ENCODE data around the gene KLLN.
"Not testable (repeated sequence)": the region's sequence is repeated elsewhere in the genome, so short reads cannot be mapped to it uniquely, and the experiment has no call there.

KLLN gene, protein sequence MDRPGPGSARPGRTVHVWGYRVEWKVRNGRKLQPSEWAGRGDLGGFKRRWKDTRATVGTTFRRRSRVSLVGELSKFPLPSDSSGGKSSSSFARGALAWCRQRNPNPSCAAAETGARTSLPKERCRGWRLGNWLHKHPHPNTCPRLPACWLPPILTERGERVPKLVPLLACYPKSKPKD

DNA sequence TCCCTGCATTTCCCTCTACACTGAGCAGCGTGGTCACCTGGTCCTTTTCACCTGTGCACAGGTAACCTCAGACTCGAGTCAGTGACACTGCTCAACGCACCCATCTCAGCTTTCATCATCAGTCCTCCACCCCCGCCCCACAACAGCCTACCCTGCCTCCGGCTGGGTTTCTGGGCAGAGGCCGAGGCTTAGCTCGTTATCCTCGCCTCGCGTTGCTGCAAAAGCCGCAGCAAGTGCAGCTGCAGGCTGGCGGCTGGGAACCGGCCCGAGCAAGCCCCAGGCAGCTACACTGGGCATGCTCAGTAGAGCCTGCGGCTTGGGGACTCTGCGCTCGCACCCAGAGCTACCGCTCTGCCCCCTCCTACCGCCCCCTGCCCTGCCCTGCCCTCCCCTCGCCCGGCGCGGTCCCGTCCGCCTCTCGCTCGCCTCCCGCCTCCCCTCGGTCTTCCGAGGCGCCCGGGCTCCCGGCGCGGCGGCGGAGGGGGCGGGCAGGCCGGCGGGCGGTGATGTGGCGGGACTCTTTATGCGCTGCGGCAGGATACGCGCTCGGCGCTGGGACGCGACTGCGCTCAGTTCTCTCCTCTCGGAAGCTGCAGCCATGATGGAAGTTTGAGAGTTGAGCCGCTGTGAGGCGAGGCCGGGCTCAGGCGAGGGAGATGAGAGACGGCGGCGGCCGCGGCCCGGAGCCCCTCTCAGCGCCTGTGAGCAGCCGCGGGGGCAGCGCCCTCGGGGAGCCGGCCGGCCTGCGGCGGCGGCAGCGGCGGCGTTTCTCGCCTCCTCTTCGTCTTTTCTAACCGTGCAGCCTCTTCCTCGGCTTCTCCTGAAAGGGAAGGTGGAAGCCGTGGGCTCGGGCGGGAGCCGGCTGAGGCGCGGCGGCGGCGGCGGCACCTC lies at the start of gene KLLN, which contains the start of gene PTEN:
KLLN (minus strand) TSS at position 481 of the 891 bp plus-strand sequence. CDS start 1,046 bp downstream, outside the sequence.
PTEN (plus strand) TSS at position 573 of the 891 bp plus-strand sequence. CDS start 845 bp downstream, outside the sequence.
- Histone ChIP-seq H3K27ac (peak within 1 kb of the TSS; percentile 86 to 100 (median 96)), H3K4me3 (peak within 1 kb of the TSS; percentile 66 to 93 (median 77))

DNA sequence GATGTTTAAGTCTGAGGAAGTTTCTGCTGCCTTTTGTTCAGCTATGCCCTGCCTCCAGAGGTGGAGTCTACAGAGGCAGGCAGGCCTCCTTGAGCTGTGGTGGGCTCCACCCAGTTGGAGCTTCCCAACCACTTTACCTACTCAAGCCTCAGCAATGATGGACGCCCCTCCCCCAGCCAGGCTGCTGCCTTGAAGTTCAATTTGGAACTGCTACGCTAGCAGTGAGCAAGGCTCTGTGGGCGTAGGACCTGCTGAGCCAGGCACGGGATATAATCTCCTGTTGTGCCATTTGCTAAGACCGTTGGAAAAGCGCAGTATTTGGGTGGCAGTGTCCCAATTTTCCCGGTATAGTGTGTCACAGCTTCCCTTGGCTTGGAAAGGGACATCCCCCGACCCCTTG lies 40.1 kb upstream of the KLLN start:
- not testable (repeated sequence) for H3K4me3 ChIP-seq

DNA sequence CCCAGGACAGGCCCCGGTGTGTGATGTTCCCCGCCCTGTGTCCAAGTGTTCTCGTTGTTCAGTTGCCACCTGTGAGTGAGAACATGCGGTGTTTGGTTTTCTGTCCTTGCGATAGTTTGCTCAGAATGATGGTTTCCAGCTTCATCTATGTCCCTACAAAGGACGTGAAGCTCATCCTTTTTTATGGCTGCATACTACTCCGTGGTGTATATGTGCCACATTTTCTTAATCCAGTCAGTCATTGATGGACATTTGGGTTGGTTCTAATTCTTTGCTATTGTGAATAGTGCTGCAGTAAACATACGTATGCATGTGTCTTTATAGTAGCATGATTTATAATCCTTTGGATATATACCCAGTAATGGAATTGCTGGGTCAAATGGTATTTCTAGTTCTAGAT lies 34.6 kb upstream of the KLLN start:
- H3K4me3 ChIP-seq, H3K27ac ChIP-seq: not testable (repeated sequence)

More for the DNA sequence above, 40.1 kb upstream of the KLLN start:
- not testable (repeated sequence) for H3K27ac ChIP-seq

DNA sequence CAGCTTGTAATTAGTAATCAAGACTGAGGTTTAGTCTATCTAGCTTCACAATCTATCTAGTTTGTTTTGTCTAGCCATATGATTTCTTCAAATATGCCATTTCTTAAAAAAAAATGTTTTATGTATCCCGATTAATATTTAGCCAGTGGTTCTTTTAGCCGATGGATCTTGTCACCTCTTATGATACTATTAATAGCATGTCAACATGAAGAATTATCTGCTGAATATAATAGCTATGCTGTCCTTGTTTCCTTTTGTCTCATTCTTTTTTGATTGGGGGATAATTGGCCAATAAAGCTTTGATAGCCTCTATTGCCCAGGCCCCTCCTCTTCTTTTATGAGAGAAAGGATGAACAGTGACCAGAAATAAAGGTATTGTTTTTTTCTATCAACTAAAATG lies 32.9 kb upstream of the KLLN start:
- no peak overlapping the region for H3K4me3 ChIP-seq
- H3K27ac ChIP-seq = no peak overlapping the region

DNA sequence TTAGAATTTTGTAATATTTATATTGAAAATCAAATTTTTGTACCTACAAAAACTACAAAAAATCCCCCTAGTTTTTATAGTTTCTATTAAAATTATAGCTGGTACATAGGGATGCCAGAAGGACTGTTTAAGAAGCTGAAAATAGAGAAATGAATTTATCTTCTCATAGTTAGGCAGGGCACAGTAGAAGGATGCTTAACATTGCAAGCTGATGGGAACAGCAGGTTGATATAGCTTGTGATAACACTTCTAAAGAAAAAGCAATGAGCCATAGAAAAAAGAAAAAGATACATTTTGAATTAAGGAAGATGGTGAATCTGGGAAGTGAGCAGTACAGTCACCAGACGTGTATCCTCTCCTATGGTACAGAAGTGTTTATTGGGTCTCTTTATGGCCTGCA lies 32.1 kb upstream of the KLLN start:
- Histone ChIP-seq H3K27ac (no peak overlapping the region), H3K4me3 (no peak overlapping the region)

DNA sequence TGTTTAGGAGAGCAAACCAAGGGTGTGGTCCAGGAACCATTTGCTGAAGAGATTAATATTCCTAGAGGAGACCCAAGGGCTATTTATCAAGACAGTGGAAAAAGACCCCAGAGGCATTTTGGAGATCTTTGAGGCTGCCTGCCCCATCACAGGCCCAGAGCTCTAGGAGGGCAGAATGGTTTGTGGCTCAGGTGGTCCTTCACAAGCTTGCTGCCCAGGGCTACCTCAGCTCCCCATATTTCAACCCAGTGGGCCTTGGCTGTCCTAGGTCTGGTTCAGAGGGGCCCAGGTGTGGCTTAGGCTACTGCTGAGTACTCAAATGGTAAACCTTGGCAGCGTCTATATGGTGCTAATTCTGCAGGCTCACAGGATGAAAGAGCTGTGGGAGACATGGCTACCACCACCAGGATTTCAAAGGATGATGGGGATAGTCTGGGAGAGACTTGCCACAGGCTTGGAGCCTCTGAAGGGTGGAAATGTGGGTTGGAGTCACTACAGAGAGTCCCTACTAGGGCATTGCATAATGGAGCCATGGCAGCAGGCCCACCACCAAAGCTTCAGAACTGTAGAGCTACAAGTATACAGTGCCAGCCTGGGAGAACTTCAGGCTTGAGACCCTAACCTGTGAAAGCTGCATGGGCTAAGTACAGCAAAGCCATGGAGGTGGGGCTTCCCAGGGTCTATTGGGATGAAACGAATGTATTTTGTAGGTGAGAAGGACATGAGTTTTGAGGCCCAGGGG lies 24.4 kb upstream of the KLLN start:
- H3K27ac ChIP-seq = no peak overlapping the region
- no peak overlapping the region for H3K4me3 ChIP-seq

DNA sequence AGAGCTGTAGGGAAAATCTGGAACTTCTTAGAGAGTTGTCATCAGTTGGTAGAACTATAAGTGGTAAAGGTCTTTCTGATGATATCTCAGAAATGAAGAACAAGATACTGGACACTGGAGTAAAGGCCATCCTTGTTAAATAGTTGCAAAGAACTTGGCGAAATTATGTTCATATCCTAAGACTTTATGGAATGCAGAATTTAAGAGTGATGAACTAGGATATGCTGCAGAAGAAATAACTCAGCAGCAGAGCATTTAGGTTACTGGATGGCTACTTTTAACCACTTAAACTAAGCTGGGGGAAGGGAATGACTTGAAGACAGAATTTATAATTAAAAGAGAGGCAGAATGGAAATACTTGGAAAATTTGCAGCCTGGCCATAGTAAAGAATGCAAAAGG lies 23.8 kb upstream of the KLLN start:
- Histone ChIP-seq H3K4me3 (no peak overlapping the region), H3K27ac (no peak overlapping the region)

DNA sequence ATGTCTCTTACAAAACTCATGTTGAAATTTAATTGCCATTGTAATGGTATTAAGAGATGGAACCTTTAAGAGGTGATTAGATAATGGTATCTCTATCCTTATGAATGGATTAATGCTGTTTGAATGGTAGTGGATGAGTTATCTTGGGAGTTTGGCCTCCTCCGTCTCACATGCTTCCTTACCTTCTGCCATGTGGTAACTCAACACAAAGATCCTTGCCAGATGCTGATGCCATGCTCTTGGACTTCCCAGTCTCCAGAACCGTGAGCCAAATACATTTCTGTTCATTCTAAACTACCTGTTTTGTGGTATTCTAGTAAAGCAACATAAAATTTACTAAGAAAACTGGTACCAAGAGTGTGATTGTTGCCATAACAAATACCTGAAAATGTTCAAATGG lies 23.3 kb upstream of the KLLN start:
- Histone ChIP-seq H3K27ac (no peak overlapping the region), H3K4me3 (no peak overlapping the region)

DNA sequence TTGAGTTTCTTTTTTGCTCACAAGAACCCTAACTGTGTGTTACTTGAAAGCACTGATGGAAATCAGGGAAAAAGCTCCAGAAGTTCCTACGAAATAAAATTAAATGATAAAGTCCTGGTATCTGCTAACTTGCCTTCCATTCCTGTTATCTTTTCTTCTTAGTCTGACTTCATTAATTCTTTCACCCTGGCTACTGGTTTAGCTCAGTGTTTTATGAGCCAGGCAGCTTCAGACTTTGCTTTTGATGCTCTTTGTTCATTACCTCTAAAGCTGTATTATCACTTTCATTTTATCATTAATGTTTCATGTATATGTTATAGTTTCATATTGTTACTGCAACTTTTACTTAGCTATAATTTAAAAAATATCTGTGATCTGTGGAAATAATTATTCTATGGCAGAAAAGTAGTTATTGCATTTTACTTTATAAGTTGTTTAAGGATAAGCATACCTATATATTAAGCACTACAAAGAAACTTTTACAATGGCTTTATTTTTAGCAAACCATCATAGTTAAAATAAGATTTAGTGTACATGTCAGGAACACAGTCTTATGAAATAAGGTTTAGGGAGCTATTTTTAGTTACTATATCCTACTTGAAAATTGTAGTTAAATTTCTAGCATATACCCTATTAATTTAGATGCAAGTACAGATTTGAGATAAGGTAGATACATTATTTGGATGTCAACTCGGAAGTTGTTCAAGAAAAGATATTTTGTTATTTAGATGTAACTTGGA lies 19.4 kb upstream of the KLLN start:
- H3K4me3 ChIP-seq = no peak overlapping the region
- no peak overlapping the region for H3K27ac ChIP-seq

DNA sequence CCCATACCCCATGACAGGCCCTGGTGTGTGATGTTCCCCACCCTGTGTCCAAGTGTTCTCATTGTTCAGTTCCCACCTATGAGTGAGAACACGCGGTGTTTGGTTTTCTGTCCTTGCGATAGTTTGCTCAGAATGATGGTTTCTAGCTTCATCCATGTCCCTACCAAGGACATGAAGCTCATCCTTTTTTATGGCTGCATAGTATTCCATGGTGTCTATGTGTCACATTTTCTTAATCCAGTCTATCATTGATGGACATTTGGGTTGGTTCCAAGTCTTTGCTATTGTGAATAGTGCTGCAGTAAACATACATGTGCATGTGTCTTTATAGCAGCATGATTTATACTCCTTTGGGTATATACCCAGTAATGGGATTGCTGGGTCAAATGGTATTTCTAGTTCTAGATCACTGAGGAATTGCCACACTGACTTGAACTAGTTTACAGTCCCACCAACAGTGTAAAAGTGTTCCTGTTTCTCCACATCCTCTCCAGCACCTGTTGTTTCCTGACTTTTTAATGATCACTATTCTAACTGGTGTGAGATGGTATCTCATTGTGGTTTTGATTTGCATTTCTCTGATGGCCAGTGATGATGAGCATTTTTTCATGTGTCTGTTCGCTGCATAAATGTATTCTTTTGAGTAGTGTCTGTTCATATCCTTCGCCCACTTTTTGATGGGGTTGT lies 18.2 kb upstream of the KLLN start:
- H3K4me3 ChIP-seq, H3K27ac ChIP-seq: not testable (repeated sequence)

DNA sequence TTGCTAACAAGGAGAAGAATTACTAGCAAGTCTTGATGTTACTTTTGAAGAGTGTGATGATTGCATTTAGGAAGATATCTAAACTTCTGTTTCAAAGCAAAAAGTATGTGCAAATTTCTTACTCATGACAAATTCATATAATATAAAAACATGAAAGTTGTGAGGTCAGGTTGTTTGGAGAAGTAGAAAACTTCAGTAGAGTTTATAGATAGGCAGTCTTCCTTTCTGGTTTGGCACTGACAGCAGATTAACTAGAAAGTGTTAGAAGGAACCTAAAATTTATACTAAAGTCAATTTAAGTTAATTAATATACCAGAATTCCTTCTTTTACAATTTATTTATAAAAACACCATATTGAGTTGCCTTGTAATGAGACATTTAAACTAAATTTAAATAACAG lies 17.0 kb upstream of the KLLN start:
- Histone ChIP-seq H3K4me3 (no peak overlapping the region), H3K27ac (no peak overlapping the region)

DNA sequence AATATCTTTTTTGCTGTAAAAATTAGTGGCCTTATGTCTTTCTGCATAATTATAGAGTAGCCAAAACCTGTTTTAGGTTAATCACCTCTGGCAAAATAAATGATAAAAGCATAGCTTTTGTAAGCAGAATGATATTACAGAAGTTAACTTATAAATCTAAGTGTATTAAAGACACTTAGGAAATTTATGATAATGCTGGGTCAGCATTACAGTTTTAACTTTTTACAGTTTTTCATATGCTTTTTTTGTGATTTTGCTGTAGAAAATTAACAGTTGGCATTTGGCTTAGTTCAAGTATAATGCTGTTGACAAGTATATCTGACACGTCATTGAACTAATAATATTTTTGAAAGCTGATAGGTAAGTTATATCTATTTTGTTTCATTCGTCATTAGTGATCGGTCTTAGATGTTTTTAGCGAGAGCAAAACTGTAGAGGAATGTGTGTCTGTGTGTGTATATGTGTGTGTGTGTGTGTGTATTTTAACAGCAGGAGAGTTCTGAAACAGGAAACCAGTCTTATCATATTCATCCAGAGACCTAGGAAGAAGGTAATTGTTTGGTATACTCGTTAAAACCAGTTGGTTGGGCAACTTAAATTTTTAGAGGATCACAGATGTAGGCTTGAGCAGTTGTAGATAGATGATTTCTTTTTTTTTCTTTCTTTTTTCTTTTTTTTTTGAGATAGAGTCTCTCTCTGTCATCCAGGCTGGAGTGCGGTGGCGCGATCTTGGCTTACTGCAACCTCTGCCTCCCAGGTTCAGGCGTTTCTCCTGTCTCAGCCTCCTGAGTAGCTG lies 15.5 kb upstream of the KLLN start:
- no peak overlapping the region for H3K27ac ChIP-seq
- no peak overlapping the region for H3K4me3 ChIP-seq

DNA sequence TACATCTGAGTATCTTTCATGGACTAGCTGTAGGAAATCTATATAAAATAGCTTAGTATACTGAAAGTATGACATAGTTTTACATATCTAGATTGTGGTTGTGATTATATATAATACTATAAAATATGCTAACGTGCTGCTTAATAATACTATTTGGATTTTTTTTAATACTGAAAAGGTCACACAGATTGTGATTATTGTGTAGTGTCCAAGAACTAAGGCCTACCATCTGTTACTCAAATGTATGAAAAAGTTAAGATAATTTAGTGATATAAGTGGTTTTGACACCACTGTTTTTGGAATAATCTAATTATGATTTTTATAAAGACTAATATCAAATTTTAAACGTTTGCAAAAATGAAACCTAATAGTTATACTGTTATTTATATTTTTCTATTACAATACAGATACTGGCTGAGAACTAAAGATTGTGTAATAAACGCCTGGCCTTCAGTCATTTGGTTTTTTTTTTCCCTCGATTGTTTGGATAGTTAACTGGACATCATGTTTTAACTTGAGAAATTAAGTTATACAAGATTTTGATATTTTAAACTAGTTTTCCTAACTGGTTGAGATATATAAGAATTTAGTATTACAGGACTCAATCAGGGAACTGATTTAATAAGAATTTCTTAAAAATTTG lies 12.7 kb upstream of the KLLN start:
- Histone ChIP-seq H3K4me3 (no peak overlapping the region), H3K27ac (no peak overlapping the region)

DNA sequence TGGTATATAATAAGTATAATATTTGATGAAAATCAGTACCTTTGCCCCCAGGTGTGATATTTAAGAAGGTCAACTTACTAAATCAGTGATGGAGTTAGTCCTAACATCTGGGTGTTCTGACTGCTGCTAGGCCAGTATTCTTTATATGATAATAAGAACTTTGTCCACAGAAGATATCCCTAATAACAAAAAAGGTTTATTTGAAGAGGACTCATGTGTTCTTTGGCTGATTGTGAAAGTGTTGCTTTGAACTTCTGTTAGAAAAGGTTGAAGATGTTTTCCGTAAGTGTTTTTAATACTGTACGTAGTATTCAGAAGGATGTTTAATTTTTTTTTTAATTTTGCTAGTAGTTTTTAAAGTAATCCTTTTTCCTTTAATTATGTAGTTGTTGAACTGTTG lies 10.3 kb upstream of the KLLN start:
- no peak overlapping the region for H3K4me3 ChIP-seq
- no peak overlapping the region for H3K27ac ChIP-seq

DNA sequence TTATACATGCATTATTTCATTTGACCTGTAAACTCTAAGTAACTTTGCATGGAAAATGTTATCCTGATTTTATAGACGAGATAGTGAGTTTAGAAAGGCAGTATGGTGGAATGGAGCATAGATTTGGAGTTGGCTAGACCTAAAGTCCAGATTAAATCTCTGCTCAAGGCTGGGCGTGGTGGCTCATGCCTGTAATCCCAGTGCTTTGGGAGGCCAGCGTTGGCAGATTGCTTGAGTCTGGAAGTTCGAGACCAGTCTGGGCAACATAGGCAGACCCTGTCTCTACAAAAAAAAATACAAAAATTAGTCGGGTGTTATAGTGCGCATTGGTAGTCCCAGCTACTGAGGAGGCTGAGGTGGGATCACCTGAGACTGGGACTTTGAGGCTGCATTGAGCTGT lies 9.5 kb upstream of the KLLN start:
- Histone ChIP-seq H3K4me3 (no peak overlapping the region), H3K27ac (no peak overlapping the region)

DNA sequence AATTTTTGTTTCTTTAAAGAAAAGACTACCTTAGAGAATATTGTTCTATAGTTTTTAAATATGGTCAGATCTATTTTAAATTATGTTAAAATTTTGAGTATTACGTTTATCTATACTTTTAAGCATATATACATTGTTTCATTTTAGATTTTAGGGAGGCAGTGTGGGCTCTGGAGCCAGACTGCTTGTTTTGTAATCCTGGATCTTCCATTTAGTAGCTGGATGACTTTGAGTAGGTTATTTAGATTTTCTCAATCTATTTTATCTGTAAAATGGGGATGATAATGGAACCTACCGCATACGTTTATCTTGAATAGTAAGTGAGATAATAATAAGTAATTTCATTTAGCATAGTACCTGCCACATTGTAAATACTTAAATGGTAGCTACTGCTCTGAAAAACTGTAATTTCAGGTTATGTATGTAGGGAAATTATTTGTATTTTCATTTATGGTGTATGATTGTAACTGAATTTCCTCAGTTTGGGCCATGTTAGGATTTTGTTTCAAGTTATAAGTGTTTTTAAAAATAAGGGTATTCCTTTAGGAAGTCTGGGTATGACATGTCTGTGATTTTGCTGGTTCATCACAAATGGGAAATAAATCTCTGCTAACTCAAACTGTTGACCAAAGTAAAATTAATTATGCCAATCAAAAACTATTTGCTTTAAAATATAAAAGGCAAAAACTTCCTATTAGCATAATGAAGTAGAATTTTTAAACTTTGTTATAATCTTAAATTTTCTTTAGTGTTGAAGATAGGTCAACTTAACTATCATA lies 6.6 kb upstream of the KLLN start:
- Histone ChIP-seq H3K4me3 (no peak overlapping the region), H3K27ac (peak overlapping the region in 1 of 21 experiments; percentile 29)

DNA sequence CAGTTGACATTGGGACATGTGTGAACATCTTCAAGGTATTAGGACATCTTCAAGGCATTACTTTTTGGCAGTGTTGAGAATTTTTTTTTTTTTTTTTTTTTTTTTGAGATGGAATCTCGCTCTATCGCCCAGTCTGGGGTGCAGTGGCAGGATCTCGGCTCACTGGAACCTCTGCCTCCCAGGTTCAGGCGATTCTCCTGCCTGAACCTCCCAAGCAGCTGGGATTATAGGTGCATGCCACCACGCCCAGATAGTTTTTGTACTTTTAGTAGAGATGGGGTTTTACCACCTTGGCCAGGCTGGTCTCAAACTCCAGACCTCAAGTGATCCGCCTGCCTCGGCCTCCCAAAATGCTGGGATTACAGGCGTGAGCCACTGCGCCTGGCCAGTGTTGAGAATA lies 5.8 kb upstream of the KLLN start:
- Histone ChIP-seq H3K27ac (peak overlapping the region in 3 of 21 experiments; percentile 1 to 56 (median 29)), H3K4me3 (peak overlapping the region in 3 of 7 experiments; percentile 66 to 77 (median 76))

Measured in skin epidermis (tissue), 12 donors.